Activated gamma-delta T cell (primary cell): ENCODE measurements around the gene ARID3B.
"Not testable (repeated sequence)": the region's sequence is repeated elsewhere in the genome, so short reads cannot be mapped to it uniquely, and the experiment has no call there.

ENCODE experiments used
- DNase-seq: peaks from one replicate; lab custom pipeline; 2025; lab: John Stamatoyannopoulos, UW

Gene ARID3B

GRCh38 chr15:74620636-74621545 is 79.9 kb downstream of the ARID3B start:
- no peak for DNase-seq

GRCh38 chr15:74621546-74621920 is 80.5 kb downstream of the ARID3B start:
- DNase-seq, result no peak

DNA sequence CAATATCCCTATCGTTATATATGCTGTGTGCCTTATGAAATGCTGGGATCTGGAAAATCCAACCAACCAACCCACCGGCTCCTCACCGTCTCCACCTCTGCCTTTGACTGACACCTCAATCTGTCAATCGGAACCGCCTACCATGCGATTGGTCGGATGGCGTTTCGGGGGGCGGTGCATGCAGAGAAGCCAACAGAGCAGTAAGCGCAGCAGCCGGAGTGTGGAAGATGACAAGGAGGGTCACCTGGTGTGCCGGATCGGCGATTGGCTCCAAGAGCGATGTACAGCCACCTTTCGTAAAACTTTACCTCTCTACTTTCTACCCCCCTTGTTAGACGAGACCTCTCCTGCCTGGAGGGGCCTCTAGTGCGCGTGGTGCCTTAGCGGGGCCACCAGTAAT is 80.9 kb downstream of the ARID3B start:
- DNase-seq, result no peak

DNA sequence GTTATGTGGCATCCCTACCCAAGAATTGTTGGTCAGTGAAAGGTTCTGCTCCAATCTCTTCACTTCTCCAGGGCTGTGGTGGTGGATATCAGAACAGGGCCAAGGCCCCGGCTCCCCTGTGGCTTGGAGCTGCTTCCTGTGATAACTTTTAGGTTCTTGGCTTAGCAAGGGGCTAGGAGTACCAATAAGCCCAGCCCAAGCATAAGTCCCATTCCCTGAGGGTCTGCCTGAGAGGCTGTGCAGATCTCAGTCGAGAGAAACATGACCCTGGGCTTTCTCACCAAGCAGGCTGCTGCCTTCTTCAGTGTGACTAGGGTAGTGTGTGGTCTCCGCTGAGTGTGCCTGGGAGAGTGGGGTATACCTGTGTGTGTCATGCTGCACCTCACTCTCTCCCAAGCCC is 81.7 kb downstream of the ARID3B start:
- DNase-seq, result no peak

GRCh38 chr15:74624020-74624602 is 83.1 kb downstream of the ARID3B start:
- DNase-seq, result no peak

GRCh38 chr15:74625693-74626092 is 84.7 kb downstream of the ARID3B start:
- DNase-seq, result no peak

GRCh38 chr15:74626336-74626735 is 85.3 kb downstream of the ARID3B start:
- DNase-seq, result no peak

GRCh38 chr15:74626752-74627692 is 86.0 kb downstream of the ARID3B start:
- DNase-seq, result no peak

DNA sequence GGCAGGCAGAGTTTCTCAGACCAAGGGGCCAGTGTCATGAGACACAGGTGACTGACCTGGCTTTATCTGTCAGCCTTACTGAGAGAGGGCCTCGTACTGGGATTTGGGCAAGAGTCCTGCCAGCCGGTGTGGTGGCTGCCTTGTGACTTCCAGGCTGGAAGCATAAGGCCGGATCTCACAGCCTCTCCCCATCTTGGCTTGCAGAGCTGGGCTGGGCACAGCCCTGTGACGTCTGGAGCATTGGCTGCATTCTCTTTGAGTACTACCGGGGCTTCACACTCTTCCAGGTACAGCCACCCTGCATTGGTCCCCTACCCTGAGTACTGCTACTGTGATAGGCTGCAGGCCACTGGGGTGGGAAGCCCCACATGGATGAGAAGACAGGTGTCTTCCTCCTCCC is 86.7 kb downstream of the ARID3B start:
- DNase-seq, result no peak

DNA sequence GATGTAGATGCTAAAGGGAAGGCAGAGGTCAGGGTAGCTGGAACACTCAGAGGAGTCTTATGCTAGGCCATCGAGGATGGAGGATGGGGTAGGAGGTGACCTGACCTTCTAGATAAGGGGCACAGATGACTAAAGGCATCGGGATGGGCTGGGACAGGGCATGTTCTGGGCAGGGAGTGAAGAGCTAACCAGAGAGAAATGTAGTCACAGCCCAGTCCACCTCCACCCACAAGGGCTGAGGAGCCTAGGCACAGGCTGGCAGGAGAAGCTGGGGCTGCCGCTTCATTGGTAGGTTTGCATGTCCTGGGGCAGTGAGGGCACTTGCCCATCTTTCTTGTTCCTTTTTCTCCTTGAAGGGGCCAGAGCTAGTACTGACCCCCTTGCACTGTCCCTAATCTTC is 87.2 kb downstream of the ARID3B start:
- no peak for DNase-seq

DNA sequence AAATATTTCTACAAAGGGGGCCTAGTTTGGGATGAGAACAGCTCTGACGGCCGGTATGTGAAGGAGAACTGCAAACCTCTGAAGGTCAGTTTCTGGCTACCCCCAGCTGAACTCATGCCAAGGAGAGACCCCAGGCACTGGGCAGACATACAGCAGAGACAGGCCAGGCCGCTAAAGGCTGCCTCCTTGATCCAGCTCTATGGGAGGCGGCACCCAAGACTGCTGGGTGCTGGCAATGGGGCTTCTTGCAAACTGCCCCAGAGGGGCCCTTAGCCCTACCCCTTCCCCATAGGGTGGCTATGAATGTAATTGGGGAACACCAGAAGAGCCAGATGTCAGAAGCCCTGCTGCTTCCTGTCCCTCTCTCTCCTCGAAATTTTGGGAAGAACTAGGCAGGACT is 87.9 kb downstream of the ARID3B start:
- no peak for DNase-seq

DNA sequence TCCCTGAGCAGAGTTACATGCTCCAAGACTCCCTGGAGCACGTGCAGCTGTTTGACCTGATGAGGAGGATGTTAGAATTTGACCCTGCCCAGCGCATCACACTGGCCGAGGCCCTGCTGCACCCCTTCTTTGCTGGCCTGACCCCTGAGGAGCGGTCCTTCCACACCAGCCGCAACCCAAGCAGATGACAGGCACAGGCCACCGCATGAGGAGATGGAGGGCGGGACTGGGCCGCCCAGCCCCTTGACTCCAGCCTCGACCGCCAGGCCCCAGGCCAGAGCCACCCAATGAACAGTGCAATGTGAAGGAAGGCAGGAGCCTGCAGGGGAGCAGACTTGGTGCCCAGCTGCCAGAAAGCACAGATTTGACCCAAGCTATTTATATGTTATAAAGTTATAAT is 88.7 kb downstream of the ARID3B start:
- DNase-seq, result not testable (repeated sequence)

- DNase-seq, result no peak
Observed at GRCh38 chr15:74630284-74631086, 89.5 kb downstream of the ARID3B start.

DNA sequence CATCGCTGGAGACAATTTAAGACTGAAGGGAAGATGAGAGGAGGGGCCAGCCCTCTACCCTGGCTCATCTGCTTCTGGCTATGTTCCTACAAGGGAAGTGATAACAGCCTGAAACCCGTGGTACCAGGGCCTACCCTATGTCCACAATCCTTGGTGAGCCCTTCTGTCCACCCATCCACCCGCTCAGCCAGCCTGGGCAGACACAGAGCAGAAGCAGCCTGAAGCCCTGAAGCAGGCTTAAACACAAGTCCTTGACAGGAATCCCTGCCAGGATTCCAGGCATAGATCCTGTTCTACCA is 90.0 kb downstream of the ARID3B start:
- no peak for DNase-seq

GRCh38 chr15:74631408-74631807 is 90.4 kb downstream of the ARID3B start:
- no peak for DNase-seq

GRCh38 chr15:74631935-74632560 is 91.0 kb downstream of the ARID3B start:
- DNase-seq, result no peak

DNA sequence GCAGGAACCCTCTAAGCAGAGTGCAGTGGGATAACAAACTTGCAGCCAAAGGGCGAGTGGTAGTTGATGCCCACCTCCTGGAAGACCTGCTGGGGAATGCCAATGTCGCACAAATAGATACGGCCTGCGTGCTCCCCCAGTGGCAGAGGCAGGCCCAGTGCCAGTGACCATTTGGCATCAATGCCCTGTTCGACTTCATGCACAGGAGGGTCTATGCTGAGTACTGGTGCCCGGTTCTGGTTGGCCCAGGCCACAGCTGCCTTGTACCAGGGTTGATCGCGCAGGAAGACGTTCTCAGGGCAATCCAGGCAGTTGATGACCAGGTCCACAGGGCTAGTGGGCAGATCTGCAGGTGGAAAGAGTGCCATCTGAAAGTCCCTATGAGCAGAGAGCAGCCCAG is 91.6 kb downstream of the ARID3B start:
- no peak for DNase-seq

- DNase-seq, result no peak
Observed at GRCh38 chr15:74633781-74634180, 92.8 kb downstream of the ARID3B start.

- DNase-seq, result no peak
Observed at GRCh38 chr15:74635228-74635627, 94.2 kb downstream of the ARID3B start.

GRCh38 chr15:74636984-74637383 is 96.0 kb downstream of the ARID3B start:
- no peak for DNase-seq

GRCh38 chr15:74641151-74641550 is 100.1 kb downstream of the ARID3B start:
- DNase-seq, result no peak
